Epithelial cell of prostate (primary cell): ENCODE results near the gene INPP4B.
A peak's percentile ranks its signal among the peaks of the same experiment; 100 is the strongest.
"Not testable (repeated sequence)": the region's sequence is repeated elsewhere in the genome, so short reads cannot be mapped to it uniquely, and the experiment has no call there.

Experiments
- DNase-seq: peaks from one replicate; pipeline ENCODE4 v3.0.0-alpha.2; 2011; ENCODE audit warnings: low read depth, low spot score
- H3K27ac ChIP-seq: fragments of 450-650 bp; 2 replicates; pipeline ENCODE4 v1.5.1; 2017; ENCODE audit warnings: mild to moderate bottlenecking

The INPP4B gene

DNA sequence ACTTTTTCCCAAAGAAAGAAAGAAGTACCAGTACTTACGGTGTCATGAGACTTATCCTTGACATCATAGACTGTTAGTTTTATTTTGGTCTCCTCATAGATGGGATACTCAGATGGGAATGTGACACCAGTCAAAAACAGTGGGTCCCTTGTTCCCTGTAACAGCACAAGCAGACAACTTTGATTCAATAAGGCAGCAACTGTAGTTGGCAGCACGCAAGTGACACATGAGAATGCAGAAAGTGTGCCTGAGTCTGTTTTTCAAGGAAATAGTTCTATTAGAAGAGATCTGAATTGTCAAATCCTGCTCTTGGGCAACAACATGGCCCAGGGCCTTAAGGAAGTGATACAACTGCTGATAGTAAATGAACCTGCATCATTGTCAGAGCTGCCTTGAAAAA lies 443.2 kb downstream of the INPP4B start:
- DNase-seq = no peak
- H3K27ac ChIP-seq = peak overlapping the region; percentile 100

- H3K27ac ChIP-seq = peak overlapping the region; percentile 100
- DNase-seq = no peak
Observed at GRCh38 chr4:142402156-142402555, 443.9 kb downstream of the INPP4B start.

GRCh38 chr4:142397364-142397991 lies 448.6 kb downstream of the INPP4B start:
- DNase-seq = not testable (repeated sequence)
- peak overlapping the region; percentile 25 for H3K27ac ChIP-seq

DNA sequence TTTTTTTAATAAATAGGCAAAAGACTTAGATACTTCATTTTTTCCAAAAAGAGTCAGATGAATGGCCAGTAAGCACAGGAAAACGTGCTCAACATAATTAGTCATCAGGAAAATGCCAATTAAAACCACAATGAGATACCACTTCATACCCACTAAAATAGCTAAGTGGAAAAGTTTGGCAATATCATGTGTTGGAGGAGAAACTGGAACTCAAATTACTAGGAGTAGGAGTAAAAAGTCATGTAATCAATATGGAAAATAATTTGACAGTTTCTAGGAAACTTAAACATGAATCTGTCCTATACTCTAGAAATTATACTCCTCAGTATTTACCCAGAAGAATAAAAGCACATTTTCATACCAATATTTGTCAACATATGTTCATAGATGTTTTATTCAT lies 449.8 kb downstream of the INPP4B start:
- no peak for DNase-seq
- H3K27ac ChIP-seq = peak overlapping the region; percentile 25

GRCh38 chr4:142393127-142393526 lies 453.0 kb downstream of the INPP4B start:
- no peak overlapping the region for H3K27ac ChIP-seq
- no peak for DNase-seq

DNA sequence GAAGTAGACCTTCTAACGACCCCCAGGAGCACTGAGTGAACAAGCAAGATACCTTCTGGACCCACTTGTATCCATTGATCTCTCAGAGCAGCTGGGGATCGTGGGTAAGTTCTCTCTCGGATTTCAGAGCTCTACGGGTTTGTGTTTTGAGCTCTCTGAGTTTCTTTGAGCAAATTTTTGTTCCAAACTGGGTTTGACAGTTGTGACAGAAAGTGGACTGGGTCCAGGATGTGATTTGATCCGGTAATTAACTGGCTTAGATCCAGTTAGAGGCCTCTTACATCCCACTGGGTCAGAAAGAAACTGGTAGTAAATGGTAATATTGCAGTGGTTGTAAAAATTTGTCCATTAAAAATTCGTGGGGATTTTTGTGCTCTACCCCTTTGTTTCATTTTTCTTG lies 459.2 kb downstream of the INPP4B start:
- DNase-seq = no peak
- no peak overlapping the region for H3K27ac ChIP-seq

DNA sequence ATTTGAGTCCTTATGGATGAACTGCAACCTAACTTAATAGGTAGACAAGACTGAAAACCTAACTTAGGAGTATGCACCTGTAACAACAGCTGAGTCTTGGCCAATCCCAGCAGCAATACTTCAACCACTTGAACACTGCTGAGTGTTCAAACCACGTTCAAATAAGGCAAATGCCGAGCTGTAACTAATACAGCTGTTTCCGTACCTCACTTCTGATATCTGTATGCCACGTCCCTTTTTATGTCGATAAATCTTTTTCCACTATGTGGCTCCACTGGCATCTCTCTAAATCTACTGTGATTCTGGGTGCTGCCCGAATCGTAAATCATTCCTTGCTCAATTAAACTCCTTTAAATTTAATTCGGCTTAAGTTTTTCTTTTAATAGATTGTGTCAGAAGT lies 459.7 kb downstream of the INPP4B start:
- no peak for DNase-seq
- no peak overlapping the region for H3K27ac ChIP-seq

- peak overlapping the region; percentile 43 for H3K27ac ChIP-seq
- DNase-seq = no peak
Observed at GRCh38 chr4:142383800-142384470, 462.2 kb downstream of the INPP4B start.

- peak overlapping the region; percentile 43 for H3K27ac ChIP-seq
- no peak for DNase-seq
Observed at GRCh38 chr4:142383354-142383753, 462.7 kb downstream of the INPP4B start.

DNA sequence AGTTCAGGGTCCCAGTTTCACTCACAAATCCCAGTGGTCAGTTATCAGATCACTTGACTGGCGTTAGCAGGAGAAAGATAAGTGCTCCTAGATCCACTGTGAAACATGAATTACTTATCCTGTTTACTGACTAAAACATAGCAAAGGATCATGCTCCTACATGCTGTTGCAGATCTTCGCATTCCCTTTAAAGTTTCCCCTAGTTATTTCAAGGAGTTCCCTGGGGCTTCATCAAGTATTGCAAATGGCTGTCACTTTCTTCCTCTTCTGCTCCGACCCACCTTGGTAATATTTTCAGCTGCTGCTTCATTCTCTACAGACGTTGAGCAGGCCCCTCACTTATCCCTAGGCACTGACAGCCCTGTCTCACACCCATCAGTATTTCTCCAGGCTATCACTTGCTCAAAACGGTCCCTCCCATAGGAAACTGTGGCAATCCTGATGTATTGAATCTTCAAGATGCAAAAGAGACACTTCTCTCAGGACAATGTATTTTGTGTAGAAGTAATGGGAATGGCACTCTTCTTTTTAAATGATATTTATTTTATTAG lies 466.0 kb downstream of the INPP4B start:
- no peak for DNase-seq
- H3K27ac ChIP-seq = peak overlapping the region; percentile 87

DNA sequence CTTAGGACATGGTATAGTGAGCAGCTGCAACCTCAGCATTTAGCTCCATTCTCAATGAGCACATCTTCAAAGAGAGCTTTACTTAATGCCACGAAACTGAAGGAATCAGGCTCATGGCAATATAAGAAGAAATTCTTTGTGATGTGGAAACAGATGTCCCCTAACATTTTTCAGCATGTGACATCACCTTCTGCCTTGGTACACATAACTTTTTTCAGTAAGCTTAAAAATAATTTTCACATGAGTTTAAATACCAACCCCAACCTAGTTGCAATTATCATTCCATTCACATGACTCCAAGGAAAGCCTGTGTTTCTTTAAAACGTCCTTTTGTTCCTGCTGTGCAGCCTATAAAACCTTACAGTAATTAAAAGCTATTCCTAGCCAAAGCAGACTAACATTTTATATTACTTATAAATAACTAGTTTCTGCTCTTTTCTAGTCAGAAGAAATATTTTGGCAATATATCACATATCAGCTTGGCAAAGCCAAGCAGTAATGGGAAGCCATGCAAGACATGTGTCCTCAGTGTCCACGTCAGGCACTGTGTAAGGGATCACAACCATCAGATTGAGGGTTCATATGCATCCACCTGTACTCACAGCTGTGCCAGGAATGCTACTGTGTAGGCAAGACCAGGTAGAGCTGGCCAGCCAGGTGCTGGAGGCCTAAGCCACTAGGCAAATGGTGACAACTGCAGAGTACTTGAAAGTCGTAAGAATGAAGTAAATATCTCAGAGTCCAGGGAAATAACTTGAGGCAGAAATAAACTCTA lies 466.6 kb downstream of the INPP4B start:
- H3K27ac ChIP-seq = peak overlapping the region; percentile 87

GRCh38 chr4:142378179-142378578 lies 467.9 kb downstream of the INPP4B start:
- DNase-seq = no peak
- H3K27ac ChIP-seq = peak overlapping the region; percentile 87

More for the DNA sequence above, 466.6 kb downstream of the INPP4B start:
- DNase-seq = no peak

GRCh38 chr4:142377342-142378091 lies 468.6 kb downstream of the INPP4B start:
- no peak for DNase-seq
- peak overlapping the region; percentile 87 for H3K27ac ChIP-seq

DNA sequence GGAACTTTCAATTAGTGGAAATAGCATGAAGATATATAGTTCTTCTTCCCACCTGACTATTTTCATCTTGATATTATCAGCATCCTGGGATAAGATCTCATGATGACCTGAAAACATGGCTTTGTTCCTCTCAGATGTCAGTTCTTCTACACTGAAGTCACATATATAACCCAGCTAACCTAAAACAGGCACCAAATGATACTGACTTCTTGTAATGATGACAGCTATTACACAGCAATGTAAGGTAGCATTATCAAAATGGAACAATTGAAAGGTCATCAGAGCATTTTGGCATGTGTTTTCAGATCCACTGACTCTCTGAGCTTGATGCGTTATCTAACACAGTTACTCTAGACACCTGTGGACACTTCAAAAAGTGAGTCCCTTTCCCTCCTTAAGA lies 469.9 kb downstream of the INPP4B start:
- DNase-seq = no peak
- H3K27ac ChIP-seq = no peak overlapping the region

DNA sequence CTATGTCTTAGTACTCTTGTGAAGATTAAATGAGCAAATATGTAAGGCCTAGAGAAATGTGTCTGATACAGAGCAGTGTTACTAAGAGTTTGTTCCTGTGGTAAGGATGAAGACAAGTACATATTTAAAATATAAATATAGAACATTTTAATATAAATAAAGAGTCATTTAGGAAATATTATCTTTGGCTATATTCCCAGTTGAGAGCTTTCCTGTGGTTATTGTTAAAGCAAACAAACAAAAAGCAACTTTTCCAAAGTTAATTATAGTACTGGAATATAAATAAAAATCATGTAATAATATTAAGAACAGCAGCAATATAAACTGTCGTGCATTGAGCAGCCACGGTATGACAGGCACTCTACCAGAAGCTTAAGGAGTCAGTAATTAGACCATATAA lies 472.5 kb downstream of the INPP4B start:
- H3K27ac ChIP-seq = peak overlapping the region; percentile 44
- no peak for DNase-seq

DNA sequence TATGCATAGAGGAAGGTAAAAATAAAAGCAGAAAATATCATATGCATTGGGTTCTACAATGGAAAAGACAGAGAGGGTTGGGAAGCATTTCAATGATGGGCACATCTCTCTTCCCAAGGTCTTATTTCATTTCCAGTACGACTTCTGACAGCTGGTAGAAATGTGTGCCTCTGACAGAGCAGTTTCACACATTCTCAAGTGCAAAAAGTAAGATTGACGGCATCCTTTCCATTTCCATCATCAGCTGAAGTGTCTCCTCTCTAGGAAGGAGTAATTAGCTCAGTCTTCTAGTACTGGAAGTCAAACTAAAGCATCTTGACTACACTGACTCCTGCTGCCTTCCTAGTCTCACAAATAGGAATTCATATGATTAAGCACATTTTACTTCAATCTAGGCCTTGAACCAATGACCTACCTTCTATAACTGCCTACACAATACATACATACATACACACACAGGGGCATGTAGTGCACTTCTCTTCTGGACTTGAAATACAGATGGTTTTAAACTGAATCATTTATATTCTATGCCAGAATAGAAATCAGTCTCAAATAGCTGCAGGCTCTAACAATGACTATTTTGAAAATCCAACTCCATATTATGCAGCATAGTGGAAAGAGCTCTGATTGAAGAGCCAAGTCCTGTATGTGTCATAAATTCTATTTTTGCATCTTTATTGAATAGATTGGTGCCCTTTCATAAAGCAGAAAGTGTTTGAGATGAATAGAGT lies 473.4 kb downstream of the INPP4B start:
- no peak for DNase-seq
- H3K27ac ChIP-seq = peak overlapping the region; percentile 44

DNA sequence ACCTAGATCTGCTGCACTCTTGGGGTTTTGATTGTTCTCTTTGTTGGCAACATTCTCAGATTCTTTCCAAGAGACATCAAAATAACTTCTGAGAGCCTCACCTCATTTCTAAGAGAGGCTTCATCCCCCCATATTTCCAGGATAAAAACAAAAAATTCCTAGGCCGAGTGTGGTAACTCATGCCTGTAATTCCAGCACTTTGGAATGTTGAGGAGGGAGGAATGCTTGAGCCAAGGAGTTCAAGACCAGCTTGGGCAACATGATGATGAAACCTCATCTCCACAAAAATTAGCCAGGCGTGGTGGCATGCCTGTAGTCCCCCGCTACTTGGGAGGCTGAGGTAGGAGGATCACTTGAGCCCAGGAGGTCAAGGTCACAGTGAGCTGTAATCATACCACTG lies 477.0 kb downstream of the INPP4B start:
- peak overlapping the region; percentile 10 for H3K27ac ChIP-seq
- no peak for DNase-seq

- peak overlapping the region; percentile 10 for H3K27ac ChIP-seq
- no peak for DNase-seq
Observed at GRCh38 chr4:142367418-142368180, 478.5 kb downstream of the INPP4B start.

DNA sequence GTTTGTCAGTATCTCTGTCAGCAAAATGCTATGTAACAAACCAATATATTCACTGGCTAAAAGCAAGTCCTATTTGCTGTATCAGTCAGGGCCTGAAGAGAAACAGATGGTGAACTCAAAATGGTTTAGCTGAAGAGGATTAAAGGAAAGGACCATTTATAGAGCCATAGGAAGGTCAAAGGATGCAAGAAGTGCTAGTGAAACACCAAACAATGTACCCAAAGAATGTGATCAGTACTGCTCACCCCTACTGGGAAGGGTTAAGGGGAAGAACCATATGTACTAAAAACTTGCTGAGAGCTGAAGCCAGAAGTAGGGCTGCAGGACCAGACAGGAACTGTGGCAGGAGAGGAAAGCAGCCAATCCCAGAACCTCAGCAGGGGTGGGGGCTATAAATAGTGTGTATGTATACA lies 479.3 kb downstream of the INPP4B start:
- H3K27ac ChIP-seq = peak overlapping the region; percentile 10
- no peak for DNase-seq
